Fibroblast of the aortic adventitia (primary cell): Measurements from ENCODE around the gene ELOVL5. TPM values are rescaled to one million over a fixed set of nuclear protein-coding genes. Genes with fewer than 3 reads are reported as not detected.

ENCODE experiments used
- DNase-seq: peaks from one replicate; pipeline ENCODE4 v3.0.0-alpha.2; 2010; ENCODE audit warnings: low read depth
- H3K4me3 ChIP-seq: 2 replicates; pipeline ENCODE4 v1.5.1; 2011; ENCODE audit warnings: low read depth, mild to moderate bottlenecking, control low read depth, low read length, moderate library complexity
- total RNA-seq: library from RNA; depleted of rRNA; stranded (reverse); fragments of >200 nt; gene quantifications from 2 replicates; pipeline ENCODE4 v1.2.3, GENCODE V29; 2012; ENCODE audit warnings: low replicate concordance
- TF ChIP-seq, protein P1 (sequence below): IDR thresholded peaks from 2 replicates; pipeline ENCODE4 v1.5.1; 2011; ENCODE audit warnings: mild to moderate bottlenecking, low read length, control low read depth, inconsistent platforms; ENCODE audit not compliant: insufficient read depth

Gene ELOVL5
- total RNA-seq, 1 donor: 95.1 TPM

GRCh38 chr6:53299331-53300005, 49.3 kb downstream of the ELOVL5 start:
- no peak overlapping the region for H3K4me3 ChIP-seq
- peak; percentile 37 for DNase-seq
- TF ChIP-seq, protein P1, sequence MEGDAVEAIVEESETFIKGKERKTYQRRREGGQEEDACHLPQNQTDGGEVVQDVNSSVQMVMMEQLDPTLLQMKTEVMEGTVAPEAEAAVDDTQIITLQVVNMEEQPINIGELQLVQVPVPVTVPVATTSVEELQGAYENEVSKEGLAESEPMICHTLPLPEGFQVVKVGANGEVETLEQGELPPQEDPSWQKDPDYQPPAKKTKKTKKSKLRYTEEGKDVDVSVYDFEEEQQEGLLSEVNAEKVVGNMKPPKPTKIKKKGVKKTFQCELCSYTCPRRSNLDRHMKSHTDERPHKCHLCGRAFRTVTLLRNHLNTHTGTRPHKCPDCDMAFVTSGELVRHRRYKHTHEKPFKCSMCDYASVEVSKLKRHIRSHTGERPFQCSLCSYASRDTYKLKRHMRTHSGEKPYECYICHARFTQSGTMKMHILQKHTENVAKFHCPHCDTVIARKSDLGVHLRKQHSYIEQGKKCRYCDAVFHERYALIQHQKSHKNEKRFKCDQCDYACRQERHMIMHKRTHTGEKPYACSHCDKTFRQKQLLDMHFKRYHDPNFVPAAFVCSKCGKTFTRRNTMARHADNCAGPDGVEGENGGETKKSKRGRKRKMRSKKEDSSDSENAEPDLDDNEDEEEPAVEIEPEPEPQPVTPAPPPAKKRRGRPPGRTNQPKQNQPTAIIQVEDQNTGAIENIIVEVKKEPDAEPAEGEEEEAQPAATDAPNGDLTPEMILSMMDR: no peak

DNA sequence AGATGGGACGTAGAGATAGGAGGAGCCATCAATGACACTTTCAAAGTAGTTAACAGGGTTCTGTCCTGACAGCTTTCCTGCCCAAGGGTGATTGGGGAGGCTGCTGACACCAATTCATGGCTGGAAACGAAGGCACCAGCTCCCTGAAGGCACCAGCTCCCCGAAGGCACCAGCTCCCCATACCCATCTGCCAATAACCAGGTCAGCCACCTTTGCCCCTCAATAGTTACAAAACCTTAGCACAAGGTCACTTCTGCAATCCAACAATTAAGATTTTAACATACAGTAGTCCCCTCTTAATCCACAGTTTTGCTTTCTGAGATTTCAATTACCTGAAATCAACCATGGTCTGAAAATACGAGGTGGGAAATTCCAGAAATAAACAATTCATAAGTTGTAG, 51.7 kb downstream of the ELOVL5 start:
- no peak overlapping the region for H3K4me3 ChIP-seq
- TF ChIP-seq, protein P1: no peak
- DNase-seq: no peak

GRCh38 chr6:53295176-53295575, 53.6 kb downstream of the ELOVL5 start:
- DNase-seq: peak; percentile 58
- no peak overlapping the region for H3K4me3 ChIP-seq
- TF ChIP-seq, protein P1: no peak

DNA sequence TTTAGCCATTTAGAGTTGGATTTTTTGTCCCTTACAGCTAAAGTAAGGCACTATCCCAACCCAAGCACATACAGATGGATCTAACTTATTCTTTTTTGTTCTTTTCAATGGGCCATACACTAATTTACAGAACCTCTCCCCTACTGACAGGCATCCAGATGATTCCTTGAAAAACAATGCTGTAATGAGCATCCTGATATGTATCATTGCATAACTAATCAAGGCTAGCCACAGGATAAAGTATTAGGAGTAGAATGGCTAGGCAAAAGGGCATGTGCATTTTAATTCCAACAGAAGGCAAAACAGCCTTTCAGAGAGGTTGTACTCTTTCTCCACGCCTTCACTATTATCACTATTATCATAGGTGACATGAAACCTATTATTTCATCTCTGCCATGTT, 54.1 kb downstream of the ELOVL5 start:
- TF ChIP-seq, protein P1: no peak
- no peak for DNase-seq
- H3K4me3 ChIP-seq: no peak overlapping the region

DNA sequence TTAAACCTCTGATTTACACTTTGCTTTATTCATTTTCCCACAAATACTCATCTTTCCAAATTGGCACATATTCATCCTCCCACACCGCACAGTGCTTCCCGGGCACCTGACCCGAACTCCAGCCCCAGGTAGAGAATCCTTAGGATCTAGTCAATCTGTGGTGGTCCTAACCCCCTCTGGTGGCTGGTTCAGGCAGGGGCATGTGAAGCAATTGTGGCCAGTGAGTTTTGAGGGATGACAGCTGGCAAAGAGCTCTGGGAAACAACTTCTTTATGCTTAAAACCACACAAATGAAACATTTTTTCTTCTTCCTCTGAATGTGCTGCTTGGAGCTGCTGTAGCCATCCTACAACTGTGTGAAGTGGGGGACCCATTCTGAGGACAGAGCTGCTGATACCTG, 54.7 kb downstream of the ELOVL5 start:
- DNase-seq: peak; percentile 35

GRCh38 chr6:53293691-53294090, 55.1 kb downstream of the ELOVL5 start:
- TF ChIP-seq, protein P1: no peak
- H3K4me3 ChIP-seq: no peak overlapping the region
- no peak for DNase-seq

More for the DNA sequence above, 54.7 kb downstream of the ELOVL5 start:
- no peak overlapping the region for H3K4me3 ChIP-seq
- TF ChIP-seq, protein P1: peak; percentile 70
